ENCODE data around the gene SFR1. TPM values are rescaled to one million over a fixed set of nuclear protein-coding genes. Genes with fewer than 3 reads are reported as not detected.

The SFR1 gene
- total RNA-seq = 13.6 and 14.7 TPM in 2 replicates

DNA sequence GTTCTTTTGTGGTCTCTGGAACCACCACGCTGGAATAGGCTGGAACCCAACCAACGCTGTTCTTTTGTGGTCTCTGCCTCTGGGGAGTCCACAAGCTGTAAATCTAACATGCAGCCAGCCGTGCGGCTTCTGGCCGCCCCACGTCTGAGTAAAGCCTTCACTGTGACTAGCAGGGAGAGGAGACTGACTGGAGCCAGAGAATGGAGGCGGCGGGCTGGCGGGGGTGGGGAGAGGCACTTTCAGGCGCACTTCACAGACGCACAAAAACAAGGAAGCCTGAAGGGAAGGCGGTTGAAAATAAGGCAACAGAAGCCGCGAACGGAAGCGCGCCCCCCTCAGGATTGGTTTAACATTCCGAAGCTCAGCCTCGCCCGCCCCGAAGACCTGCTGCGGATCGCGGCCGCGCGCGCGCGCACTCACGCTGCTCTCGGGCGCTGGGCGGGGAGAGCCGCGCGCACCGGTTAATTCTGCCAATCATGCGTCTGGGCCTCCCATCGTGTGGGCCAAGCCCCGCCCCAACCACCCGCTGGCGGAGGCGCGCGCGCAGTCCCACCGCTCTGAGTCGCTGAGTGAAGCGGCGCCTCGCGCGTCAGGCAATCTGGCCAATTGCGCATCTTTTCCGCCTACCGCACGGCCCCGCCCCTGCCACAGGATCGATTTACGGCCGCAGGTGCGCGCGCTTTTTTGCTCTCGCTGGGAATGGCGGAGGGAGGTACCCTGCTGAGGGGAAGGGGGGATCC, at the start of gene SFR1:
SFR1 (plus strand) TSS at position 687 of the 740 bp plus-strand sequence; CDS start at position 700, 13 bp downstream.
- intact Hi-C loops (cut with micrococcal nuclease) = loop anchor here (1.0 to 5.0 kb wide), 11 partner anchors 111 to 1699 kb away; partner anchors contain the start of genes CFAP43, CFAP58, FBXL15 and ITPRIP

DNA sequence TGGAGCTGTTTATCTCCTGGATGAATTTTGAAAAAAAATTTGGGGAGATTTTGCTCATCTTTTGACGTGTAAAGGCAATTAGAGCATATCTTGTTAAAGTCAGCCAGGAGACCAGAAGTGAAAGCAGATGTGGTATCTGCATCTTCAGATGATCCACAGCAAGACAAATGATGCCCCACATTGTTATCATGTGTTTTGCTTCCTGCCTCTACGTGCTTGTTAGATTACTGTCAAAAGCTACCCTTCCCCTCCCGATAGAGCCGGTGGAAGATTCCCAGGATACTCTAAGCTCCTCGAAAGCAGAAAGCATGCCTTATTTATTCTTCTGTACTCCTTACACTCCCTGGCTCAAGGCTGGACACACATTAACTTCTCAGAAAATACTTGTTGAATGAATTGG, 49.2 kb upstream of the SFR1 start:
- intact Hi-C loops (cut with micrococcal nuclease) = no loop called here

GRCh38 chr10:104074505-104074904, 47.5 kb upstream of the SFR1 start:
- intact Hi-C loops (cut with micrococcal nuclease) = no loop called here

- intact Hi-C loops (cut with micrococcal nuclease) = no loop called here
Observed at GRCh38 chr10:104076743-104077160, 45.2 kb upstream of the SFR1 start.

GRCh38 chr10:104077247-104077646, 44.7 kb upstream of the SFR1 start:
- intact Hi-C loops (cut with micrococcal nuclease) = no loop called here

DNA sequence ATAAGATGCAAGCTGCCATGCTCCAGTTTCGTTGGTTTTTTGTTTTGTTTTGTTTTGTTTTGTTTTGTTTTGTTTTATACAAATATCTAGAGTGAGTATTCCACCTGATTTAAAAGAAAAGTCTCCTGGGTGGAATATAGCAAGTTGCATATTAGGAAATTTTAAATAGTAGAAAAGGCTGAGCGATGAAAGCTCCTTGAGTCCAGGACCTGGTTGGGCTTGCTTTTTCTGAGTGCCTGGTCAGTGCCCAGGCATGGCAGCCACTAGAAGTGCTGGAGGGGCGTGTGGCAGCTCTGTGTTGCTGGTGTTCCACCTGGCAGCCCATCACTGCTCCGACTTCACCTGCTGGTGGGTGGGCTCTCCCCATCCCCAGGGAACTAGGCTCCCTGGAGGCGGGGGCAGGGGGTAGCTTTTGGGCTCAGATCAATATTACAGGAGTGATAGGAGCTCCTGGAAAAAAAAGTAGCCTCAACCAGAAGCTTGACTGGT, 44.3 kb upstream of the SFR1 start:
- intact Hi-C loops (cut with micrococcal nuclease) = no loop called here

DNA sequence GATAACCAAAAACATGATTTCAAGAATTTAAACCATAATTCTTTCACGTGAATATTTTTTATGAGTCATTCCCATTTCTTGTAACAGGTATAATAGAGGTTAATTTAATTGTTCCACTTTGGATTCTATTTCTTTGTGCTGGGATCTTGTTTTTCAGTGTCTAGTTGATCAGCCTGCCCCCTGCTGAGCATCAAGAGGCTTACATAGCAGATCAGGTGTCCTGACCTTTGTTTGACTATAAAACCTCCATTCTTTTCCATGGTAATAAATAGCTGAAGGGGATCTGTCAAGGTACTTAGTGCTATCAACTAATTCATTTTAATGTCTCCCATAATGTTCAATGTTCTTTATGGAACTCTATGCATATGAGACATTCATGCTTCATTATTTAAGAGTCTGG, 41.2 kb upstream of the SFR1 start:
- intact Hi-C loops (cut with micrococcal nuclease) = loop anchor here (1.0 kb wide), 1 partner anchor 192 kb away; no protein-coding TSS in a partner anchor

DNA sequence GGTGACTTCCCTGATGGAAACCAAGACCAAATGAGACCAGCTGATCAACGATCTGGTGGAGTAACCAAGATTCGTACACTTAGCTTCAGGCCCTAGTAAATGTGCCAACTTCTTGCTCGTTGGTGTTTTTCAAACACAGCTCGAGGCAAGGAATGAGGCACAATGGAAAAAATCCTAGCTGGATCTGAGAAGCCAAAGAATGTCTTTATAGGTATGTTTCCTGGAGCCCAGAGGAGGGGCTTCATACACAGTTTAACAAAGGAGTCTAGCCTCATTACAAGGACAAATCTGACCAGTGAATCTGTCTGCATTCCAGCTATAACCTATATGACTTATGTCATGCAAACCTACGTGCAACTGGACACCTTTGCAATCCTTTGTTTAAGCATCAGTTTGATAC, 40.0 kb upstream of the SFR1 start:
- intact Hi-C loops (cut with micrococcal nuclease) = no loop called here

- intact Hi-C loops (cut with micrococcal nuclease) = no loop called here
Observed at GRCh38 chr10:104084482-104085142, 37.4 kb upstream of the SFR1 start.

- intact Hi-C loops (cut with micrococcal nuclease) = no loop called here
Observed at GRCh38 chr10:104085801-104086400, 36.1 kb upstream of the SFR1 start, which contains the start of gene COL17A1. Gene COL17A1 (minus strand): TSS chr10:104085880. CDS start chr10:104080673, 5,207 bp downstream.

GRCh38 chr10:104088239-104088638, 33.7 kb upstream of the SFR1 start:
- intact Hi-C loops (cut with micrococcal nuclease) = no loop called here

DNA sequence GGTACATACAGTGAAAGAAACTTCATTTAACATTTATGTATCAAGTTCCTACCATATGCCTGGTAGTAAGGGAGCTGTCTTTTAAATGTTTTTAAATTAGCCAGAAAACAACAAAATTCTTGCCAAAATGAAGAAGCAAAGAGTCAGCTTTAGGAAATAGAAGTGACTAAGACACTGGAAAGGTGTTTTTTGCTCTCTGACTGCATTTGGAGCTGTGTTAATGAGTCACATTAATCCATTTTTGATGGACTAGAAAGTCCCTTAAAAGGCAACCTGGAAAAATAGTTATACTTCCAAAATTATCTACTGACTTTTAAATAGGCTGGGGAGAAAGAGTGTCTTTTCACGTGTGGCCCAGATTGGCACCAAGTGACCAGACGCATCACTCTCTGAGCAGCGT, 32.4 kb upstream of the SFR1 start:
- intact Hi-C loops (cut with micrococcal nuclease) = no loop called here

GRCh38 chr10:104090611-104091010, 31.4 kb upstream of the SFR1 start:
- intact Hi-C loops (cut with micrococcal nuclease) = no loop called here

- intact Hi-C loops (cut with micrococcal nuclease) = no loop called here
Observed at GRCh38 chr10:104092749-104093148, 29.2 kb upstream of the SFR1 start.

DNA sequence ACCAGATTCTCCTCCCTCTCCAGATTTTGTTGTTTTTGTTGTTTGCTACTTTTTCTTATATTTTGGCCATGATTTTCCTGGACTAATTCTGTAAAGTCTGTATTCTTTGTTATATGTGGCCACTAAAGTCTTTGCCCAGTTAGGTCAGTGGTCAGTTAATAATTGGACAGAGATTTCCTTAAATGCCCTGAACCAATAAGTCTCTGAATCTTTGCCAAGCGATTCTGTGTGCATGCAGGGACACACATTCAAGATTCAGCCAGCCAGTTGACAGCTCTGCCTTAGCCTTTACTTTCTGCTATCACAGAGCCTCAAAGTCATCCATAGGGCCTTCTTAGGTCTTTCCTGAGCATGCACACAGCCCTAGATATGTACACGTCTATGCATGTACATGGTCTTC, 25.3 kb upstream of the SFR1 start:
- intact Hi-C loops (cut with micrococcal nuclease) = no loop called here

GRCh38 chr10:104098358-104098925, 23.5 kb upstream of the SFR1 start:
- intact Hi-C loops (cut with micrococcal nuclease) = no loop called here

DNA sequence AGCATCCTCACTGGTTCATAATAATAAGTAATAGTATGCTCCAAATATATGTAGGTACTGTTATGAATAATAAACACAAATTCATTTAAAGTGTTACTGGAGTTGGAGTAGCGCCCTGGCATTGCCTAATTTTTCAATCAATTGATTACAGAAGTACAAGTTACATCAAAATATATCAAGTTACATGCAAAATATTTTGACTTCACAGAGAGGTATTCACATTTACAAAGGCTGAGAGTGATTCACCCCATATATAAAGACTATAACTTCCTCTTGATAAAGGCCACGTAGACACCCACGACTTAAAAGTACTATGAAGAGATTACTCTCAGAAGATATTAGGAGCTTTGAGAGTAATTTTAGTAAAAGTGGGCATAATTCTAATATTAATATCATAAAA, 22.7 kb upstream of the SFR1 start:
- intact Hi-C loops (cut with micrococcal nuclease) = no loop called here

DNA sequence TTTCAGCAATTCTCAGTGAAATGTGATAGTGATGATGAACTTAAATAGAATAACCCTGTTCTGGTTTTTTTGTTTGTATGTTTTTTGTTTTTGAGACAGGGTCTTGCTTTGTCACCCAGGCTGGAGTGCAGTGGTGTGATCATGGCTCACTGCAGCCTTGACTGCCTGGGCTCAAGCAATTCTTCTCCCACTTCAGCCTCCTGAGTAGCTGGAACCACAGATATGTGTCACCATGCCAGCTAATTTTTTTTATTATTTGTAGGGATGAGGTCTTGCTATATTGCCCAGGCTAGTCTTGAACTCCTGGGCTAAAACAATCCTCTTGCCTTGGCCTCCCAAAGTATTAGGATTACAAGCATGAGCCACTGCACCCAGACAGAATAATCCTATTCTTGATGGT, 22.0 kb upstream of the SFR1 start:
- intact Hi-C loops (cut with micrococcal nuclease) = no loop called here

GRCh38 chr10:104100795-104101194, 21.2 kb upstream of the SFR1 start:
- intact Hi-C loops (cut with micrococcal nuclease) = no loop called here

DNA sequence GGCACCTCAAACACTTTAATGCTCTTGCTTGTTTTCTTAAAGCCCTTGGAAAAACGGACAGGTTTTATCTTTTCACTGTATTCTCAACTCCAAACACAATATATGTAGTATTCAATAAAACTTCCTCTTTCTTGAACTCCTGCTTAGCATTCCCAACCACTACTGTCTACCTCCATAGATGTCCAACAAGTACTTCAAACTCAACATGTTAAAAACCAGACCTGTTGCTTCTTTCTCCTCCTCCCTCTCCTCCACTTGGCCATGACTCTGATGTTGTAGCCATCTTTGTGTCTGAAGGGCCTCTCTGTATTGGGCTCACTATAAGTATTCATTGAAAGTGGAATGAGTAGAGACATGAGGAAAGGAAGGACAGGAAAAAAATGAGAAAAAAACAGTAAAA, 20.1 kb upstream of the SFR1 start:
- intact Hi-C loops (cut with micrococcal nuclease) = no loop called here

- intact Hi-C loops (cut with micrococcal nuclease) = no loop called here
Observed at GRCh38 chr10:104103956-104104355, 18.0 kb upstream of the SFR1 start.

GRCh38 chr10:104104418-104104817, 17.6 kb upstream of the SFR1 start:
- intact Hi-C loops (cut with micrococcal nuclease) = no loop called here
